PC-3 (cell line): Measurements from ENCODE around the gene ARVCF.

ENCODE experiments used
- EZH2 ChIP-seq: fragments of 300-600 bp; sonication (generic); IDR thresholded peaks from one replicate; pipeline ENCODE4 v1.6.1; 2017; ENCODE audit warnings: antibody characterized with exemption, mild to moderate bottlenecking, low read length; ENCODE audit not compliant: unreplicated experiment
- TF ChIP-seq, protein P1 (sequence below): fragments of 300-600 bp; sonication (generic); conservative IDR thresholded peaks from 2 replicates; pipeline ENCODE4 v1.5.1; 2017; ENCODE audit warnings: antibody characterized with exemption, low read depth, mild to moderate bottlenecking, low read length

DNA sequence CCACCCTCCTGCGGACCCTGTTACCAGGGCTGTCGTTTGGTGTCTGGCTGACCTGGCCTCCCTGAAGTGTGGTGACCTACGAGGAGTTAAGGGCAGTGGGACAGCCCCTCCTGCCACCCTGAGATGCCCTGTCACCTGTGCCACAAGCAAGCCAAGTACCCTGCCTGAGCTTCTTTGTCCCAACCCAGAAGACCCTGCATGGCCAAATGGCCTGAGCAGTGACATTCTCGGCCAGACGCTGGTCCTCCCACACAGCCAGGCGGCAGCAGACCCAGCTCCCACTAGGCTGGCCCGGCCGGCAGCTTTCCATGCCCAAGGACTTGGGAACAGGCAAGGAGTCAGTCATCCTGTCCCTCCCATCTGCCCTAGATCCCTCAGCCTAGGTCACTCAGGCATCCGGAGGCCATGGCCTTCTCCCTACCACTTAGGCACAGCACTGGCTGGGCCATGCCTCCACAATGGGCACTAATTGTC lies 7.6 kb downstream of the ARVCF start:
- TF ChIP-seq, protein P1, sequence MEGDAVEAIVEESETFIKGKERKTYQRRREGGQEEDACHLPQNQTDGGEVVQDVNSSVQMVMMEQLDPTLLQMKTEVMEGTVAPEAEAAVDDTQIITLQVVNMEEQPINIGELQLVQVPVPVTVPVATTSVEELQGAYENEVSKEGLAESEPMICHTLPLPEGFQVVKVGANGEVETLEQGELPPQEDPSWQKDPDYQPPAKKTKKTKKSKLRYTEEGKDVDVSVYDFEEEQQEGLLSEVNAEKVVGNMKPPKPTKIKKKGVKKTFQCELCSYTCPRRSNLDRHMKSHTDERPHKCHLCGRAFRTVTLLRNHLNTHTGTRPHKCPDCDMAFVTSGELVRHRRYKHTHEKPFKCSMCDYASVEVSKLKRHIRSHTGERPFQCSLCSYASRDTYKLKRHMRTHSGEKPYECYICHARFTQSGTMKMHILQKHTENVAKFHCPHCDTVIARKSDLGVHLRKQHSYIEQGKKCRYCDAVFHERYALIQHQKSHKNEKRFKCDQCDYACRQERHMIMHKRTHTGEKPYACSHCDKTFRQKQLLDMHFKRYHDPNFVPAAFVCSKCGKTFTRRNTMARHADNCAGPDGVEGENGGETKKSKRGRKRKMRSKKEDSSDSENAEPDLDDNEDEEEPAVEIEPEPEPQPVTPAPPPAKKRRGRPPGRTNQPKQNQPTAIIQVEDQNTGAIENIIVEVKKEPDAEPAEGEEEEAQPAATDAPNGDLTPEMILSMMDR: no peak
- TF ChIP-seq EZH2: no peak
